ENCODE results near the gene FLACC1.

The FLACC1 gene

DNA sequence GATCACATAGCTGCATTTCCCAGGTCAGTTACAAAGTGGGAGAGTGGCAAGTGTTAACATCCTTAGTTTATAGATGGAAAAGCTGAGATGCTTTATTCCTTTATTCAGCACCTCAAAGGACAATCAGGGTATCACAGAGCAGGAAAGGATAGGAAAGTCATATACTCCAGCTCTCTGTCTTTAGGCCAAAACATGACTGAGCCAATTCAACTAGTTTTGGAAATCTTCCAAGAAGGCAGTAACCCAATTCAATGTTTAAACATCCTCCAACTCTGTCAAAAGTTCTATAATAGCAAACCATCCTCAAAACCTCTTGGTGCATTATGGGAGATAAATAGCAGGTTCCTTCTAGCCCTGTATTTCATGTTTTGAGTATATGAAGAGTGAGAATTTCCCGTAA, 71.6 kb downstream of the FLACC1 start:
- Histone ChIP-seq H3K27ac (ENCODE audit: low read depth in 2 of 2, low read length in 2 of 2) (no peak overlapping the region), H3K4me3 (ENCODE audit: low read length in 2 of 2) (no peak overlapping the region), H3K27me3 (ENCODE audit: control insufficient read depth in 2 of 2, insufficient read depth in 2 of 2, low read length in 2 of 2) (no peaks in the 10 kb centered on the region), H3K9me3 (ENCODE audit: control insufficient read depth in 2 of 2, low read length in 2 of 2) (peaks cover 0 to 3% of the 10 kb centered on the region in 2 donors), H3K4me1 (ENCODE audit: control insufficient read depth in 2 of 2, insufficient read depth in 2 of 2, low read length in 2 of 2) (no peaks in the 10 kb centered on the region), H3K9ac (ENCODE audit: low read depth in 1 of 2, low read length in 2 of 2) (no peak overlapping the region), H3K36me3 (ENCODE audit: control insufficient read depth in 2 of 2, insufficient read depth in 2 of 2, low read length in 2 of 2) (peaks cover 41 to 47% of the 10 kb centered on the region in 2 donors)

- no peaks in the 10 kb centered on the region for H3K27me3 ChIP-seq (ENCODE audit: control insufficient read depth in 2 of 2, insufficient read depth in 2 of 2, low read length in 2 of 2)
- no peak overlapping the region for H3K9ac ChIP-seq (ENCODE audit: low read depth in 1 of 2, low read length in 2 of 2)
- peaks cover 31 to 40% of the 10 kb centered on the region in 2 donors for H3K36me3 ChIP-seq (ENCODE audit: control insufficient read depth in 2 of 2, insufficient read depth in 2 of 2, low read length in 2 of 2)
- H3K9me3 ChIP-seq (ENCODE audit: control insufficient read depth in 2 of 2, low read length in 2 of 2) = no peaks in the 10 kb centered on the region
- H3K4me1 ChIP-seq (ENCODE audit: control insufficient read depth in 2 of 2, insufficient read depth in 2 of 2, low read length in 2 of 2) = no peaks in the 10 kb centered on the region
- no peak overlapping the region for H3K4me3 ChIP-seq (ENCODE audit: low read length in 2 of 2)
- H3K27ac ChIP-seq (ENCODE audit: low read depth in 2 of 2, low read length in 2 of 2) = no peak overlapping the region
These were observed 76.7 kb downstream of the FLACC1 start for GRCh38 chr2:201280191-201281040.

DNA sequence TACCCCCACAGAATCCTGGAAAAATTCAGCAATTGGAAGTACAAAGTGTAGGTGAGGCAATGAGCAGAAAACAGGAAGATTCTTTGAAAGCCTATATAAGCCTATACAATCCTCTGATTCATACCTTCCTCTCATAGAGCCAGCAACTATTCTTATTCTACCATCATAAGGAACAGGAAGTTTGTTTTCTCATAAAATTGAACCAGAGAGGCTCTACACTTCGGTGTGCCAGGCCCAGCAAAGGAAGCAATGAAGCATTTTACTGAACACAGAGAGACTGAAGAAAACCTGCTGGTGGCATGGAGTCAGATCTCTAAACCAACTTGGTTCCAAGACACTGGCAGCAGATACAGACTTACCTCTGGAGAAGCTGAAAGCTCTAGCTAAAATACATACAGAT, 78.1 kb downstream of the FLACC1 start:
- Histone ChIP-seq H3K36me3 (ENCODE audit: control insufficient read depth in 2 of 2, insufficient read depth in 2 of 2, low read length in 2 of 2) (peaks cover 33 to 42% of the 10 kb centered on the region in 2 donors), H3K4me3 (ENCODE audit: low read length in 2 of 2) (no peak overlapping the region), H3K27ac (ENCODE audit: low read depth in 2 of 2, low read length in 2 of 2) (no peak overlapping the region), H3K9me3 (ENCODE audit: control insufficient read depth in 2 of 2, low read length in 2 of 2) (no peaks in the 10 kb centered on the region), H3K27me3 (ENCODE audit: control insufficient read depth in 2 of 2, insufficient read depth in 2 of 2, low read length in 2 of 2) (no peaks in the 10 kb centered on the region), H3K9ac (ENCODE audit: low read depth in 1 of 2, low read length in 2 of 2) (no peak overlapping the region), H3K4me1 (ENCODE audit: control insufficient read depth in 2 of 2, insufficient read depth in 2 of 2, low read length in 2 of 2) (no peaks in the 10 kb centered on the region)

DNA sequence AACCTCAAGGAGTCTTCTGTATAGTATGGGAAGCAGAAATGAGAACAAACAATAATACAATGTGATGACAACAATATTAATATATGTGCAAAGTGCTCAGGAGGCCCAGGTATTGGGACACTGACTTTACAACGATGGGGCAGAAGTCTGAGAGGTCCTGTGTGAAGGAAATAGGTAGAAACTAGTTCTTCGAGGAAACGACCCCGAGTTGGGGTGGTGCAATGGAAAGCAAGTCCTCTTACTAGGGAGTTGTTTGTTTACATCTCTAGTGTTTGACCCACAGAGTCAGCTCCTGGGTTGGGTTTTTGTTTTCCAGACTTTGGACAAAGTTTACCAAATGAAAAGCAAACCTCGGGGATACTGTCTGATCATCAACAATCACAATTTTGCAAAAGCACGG, 80.6 kb downstream of the FLACC1 start:
- H3K4me3 ChIP-seq (ENCODE audit: low read length in 2 of 2) = no peak overlapping the region
- H3K9ac ChIP-seq (ENCODE audit: low read depth in 1 of 2, low read length in 2 of 2) = no peak overlapping the region
- H3K9me3 ChIP-seq (ENCODE audit: control insufficient read depth in 2 of 2, low read length in 2 of 2) = no peaks in the 10 kb centered on the region
- no peak overlapping the region for H3K27ac ChIP-seq (ENCODE audit: low read depth in 2 of 2, low read length in 2 of 2)
- no peaks in the 10 kb centered on the region for H3K4me1 ChIP-seq (ENCODE audit: control insufficient read depth in 2 of 2, insufficient read depth in 2 of 2, low read length in 2 of 2)
- no peaks in the 10 kb centered on the region for H3K27me3 ChIP-seq (ENCODE audit: control insufficient read depth in 2 of 2, insufficient read depth in 2 of 2, low read length in 2 of 2)
- H3K36me3 ChIP-seq (ENCODE audit: control insufficient read depth in 2 of 2, insufficient read depth in 2 of 2, low read length in 2 of 2) = peaks cover 50 to 55% of the 10 kb centered on the region in 2 donors

DNA sequence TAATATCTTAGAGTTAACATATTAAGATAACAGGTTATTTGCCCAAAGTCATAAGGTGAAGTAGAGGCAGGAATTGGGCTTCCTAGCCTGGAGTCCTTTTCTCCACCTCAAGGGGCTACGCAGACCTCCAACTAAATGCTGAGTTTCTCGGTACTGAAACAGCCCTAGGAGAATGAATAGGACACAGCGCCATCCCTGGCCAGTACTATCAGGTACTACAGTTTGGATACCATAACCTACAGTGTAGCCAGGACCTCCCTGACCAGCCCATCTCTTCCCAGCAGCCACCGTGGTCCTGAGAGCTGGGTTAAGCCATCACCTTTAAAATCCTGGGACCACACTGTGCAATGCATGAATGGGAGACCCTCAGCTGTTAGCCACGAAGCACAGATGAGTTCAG, 81.2 kb downstream of the FLACC1 start:
- no peak overlapping the region for H3K4me3 ChIP-seq (ENCODE audit: low read length in 2 of 2)
- H3K9me3 ChIP-seq (ENCODE audit: control insufficient read depth in 2 of 2, low read length in 2 of 2) = no peaks in the 10 kb centered on the region
- no peaks in the 10 kb centered on the region for H3K4me1 ChIP-seq (ENCODE audit: control insufficient read depth in 2 of 2, insufficient read depth in 2 of 2, low read length in 2 of 2)
- no peak overlapping the region for H3K9ac ChIP-seq (ENCODE audit: low read depth in 1 of 2, low read length in 2 of 2)
- H3K27me3 ChIP-seq (ENCODE audit: control insufficient read depth in 2 of 2, insufficient read depth in 2 of 2, low read length in 2 of 2) = no peaks in the 10 kb centered on the region
- H3K36me3 ChIP-seq (ENCODE audit: control insufficient read depth in 2 of 2, insufficient read depth in 2 of 2, low read length in 2 of 2) = peaks cover 53 to 58% of the 10 kb centered on the region in 2 donors
- no peak overlapping the region for H3K27ac ChIP-seq (ENCODE audit: low read depth in 2 of 2, low read length in 2 of 2)

DNA sequence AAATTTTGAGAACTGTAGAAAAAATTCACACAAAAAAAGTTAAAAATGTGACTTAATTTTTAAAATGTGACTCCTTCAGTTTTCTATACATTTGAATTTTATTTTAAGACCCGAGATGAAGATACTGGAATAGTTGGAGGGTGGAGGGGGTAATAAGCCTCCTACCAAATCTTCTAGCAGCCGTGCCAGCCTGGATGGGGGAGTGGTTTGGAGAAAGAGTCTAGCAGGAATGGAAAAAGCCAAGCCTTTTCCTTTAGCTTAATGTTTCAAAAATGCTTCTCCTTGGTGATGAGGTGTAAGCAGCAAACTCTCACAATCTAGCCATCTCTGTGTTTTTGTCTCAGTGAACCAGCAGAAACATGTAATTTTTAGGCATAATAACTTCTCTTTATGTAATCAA, 82.1 kb downstream of the FLACC1 start:
- H3K36me3 ChIP-seq (ENCODE audit: control insufficient read depth in 2 of 2, insufficient read depth in 2 of 2, low read length in 2 of 2) = peaks cover 56 to 60% of the 10 kb centered on the region in 2 donors

DNA sequence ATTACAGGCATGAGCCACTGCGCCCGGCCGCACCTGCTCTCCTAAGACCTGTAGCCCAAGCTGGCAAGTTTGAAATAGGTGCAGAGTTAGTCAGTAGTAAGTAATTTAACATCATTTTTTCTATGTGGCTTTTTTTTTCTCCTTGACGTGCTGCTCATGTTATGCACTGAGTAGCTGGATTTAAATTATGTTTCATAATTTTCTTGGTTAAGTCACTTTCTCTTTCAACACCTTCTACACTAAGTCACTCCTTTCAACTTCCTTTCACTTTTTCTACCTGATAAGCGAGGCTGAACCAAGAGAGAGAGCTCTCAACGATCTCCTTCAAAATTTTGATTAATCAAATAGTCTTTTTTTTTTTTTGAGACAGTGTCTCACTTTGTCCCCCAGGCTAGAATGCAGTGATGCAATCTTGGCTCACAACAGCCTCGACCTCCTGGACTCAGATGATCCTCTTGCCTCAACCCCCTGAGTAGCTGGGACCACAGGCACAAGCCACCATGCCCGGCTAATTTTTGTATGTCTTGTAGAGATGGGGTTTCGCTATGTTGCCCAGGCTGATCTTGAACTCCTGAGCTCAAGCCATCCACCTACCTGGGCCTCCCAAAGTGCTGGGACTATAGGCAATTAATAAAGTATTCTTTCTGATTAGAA, 83.7 kb downstream of the FLACC1 start:
- Histone ChIP-seq H3K36me3 (ENCODE audit: control insufficient read depth in 2 of 2, insufficient read depth in 2 of 2, low read length in 2 of 2) (peaks cover 54 to 56% of the 10 kb centered on the region in 2 donors), H3K9ac (ENCODE audit: low read depth in 1 of 2, low read length in 2 of 2) (no peak overlapping the region), H3K4me3 (ENCODE audit: low read length in 2 of 2) (no peak overlapping the region), H3K27ac (ENCODE audit: low read depth in 2 of 2, low read length in 2 of 2) (no peak overlapping the region), H3K4me1 (ENCODE audit: control insufficient read depth in 2 of 2, insufficient read depth in 2 of 2, low read length in 2 of 2) (no peaks in the 10 kb centered on the region), H3K9me3 (ENCODE audit: control insufficient read depth in 2 of 2, low read length in 2 of 2) (no peaks in the 10 kb centered on the region), H3K27me3 (ENCODE audit: control insufficient read depth in 2 of 2, insufficient read depth in 2 of 2, low read length in 2 of 2) (no peaks in the 10 kb centered on the region)

More for the DNA sequence above, 82.1 kb downstream of the FLACC1 start:
- no peak overlapping the region for H3K9ac ChIP-seq (ENCODE audit: low read depth in 1 of 2, low read length in 2 of 2)
- H3K27ac ChIP-seq (ENCODE audit: low read depth in 2 of 2, low read length in 2 of 2) = no peak overlapping the region
- no peaks in the 10 kb centered on the region for H3K27me3 ChIP-seq (ENCODE audit: control insufficient read depth in 2 of 2, insufficient read depth in 2 of 2, low read length in 2 of 2)
- H3K4me1 ChIP-seq (ENCODE audit: control insufficient read depth in 2 of 2, insufficient read depth in 2 of 2, low read length in 2 of 2) = no peaks in the 10 kb centered on the region
- H3K9me3 ChIP-seq (ENCODE audit: control insufficient read depth in 2 of 2, low read length in 2 of 2) = no peaks in the 10 kb centered on the region
- H3K4me3 ChIP-seq (ENCODE audit: low read length in 2 of 2) = no peak overlapping the region

DNA sequence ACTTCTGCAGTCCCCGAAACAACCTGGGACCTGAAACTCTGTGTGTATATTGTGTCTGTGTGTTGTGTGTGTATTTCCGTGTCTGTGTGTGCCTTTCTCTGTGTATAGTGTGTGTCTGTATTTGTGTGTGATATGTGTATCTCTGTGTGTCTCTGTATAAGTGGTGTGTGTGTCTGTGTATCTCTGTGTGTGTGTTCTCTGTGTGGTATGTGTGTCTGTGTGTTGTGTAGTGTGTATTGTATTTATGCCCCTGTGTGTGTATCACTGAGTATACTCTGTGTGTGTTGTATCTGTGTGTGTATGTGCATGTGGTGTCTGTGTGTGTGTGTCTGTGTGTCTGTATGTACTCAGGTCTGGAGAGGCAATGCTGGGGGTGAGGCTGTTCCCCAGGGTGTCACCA, 85.2 kb downstream of the FLACC1 start:
- H3K9me3 ChIP-seq (ENCODE audit: control insufficient read depth in 2 of 2, low read length in 2 of 2) = no peaks in the 10 kb centered on the region
- no peak overlapping the region for H3K9ac ChIP-seq (ENCODE audit: low read depth in 1 of 2, low read length in 2 of 2)
- H3K4me3 ChIP-seq (ENCODE audit: low read length in 2 of 2) = no peak overlapping the region
- H3K4me1 ChIP-seq (ENCODE audit: control insufficient read depth in 2 of 2, insufficient read depth in 2 of 2, low read length in 2 of 2) = no peaks in the 10 kb centered on the region
- peaks cover 51 to 63% of the 10 kb centered on the region in 2 donors for H3K36me3 ChIP-seq (ENCODE audit: control insufficient read depth in 2 of 2, insufficient read depth in 2 of 2, low read length in 2 of 2)
- H3K27ac ChIP-seq (ENCODE audit: low read depth in 2 of 2, low read length in 2 of 2) = no peak overlapping the region
- H3K27me3 ChIP-seq (ENCODE audit: control insufficient read depth in 2 of 2, insufficient read depth in 2 of 2, low read length in 2 of 2) = no peaks in the 10 kb centered on the region

DNA sequence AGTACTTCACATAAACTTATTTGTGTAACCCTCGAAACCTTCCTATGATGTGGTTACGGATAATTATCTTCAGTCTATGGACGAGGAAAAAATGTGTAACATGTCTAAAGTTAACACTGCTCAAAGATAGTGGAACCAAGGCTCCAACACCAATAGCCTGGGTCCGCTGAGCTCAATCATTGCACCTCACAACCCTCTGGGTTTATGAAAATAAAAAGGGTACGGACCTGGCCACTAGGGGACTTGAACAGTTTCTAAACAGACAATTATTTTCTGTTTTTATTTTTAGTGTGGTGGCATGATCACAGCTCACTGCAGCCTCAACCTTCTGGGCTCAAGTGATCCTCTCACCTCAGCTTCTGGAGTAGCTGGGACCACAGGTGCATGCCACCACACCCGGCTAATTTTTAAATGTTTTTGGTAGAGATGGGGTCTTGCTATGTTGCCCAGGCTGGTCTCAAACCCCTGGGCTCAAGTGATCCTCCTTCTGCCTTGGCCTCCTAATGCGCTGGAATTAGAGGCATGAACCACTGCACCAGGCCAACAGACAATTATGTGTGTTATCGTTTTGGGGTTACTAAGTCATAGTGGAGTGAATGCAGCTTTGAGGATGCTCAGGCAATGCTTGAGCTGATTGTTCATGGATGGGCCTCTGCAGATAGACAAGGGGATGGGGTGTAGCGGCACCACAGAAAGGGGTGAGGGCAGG, 86.7 kb downstream of the FLACC1 start:
- Histone ChIP-seq H3K27me3 (ENCODE audit: control insufficient read depth in 2 of 2, insufficient read depth in 2 of 2, low read length in 2 of 2) (no peaks in the 10 kb centered on the region), H3K9ac (ENCODE audit: low read depth in 1 of 2, low read length in 2 of 2) (no peak overlapping the region), H3K36me3 (ENCODE audit: control insufficient read depth in 2 of 2, insufficient read depth in 2 of 2, low read length in 2 of 2) (peaks cover 41 to 58% of the 10 kb centered on the region in 2 donors), H3K4me3 (ENCODE audit: low read length in 2 of 2) (no peak overlapping the region), H3K27ac (ENCODE audit: low read depth in 2 of 2, low read length in 2 of 2) (no peak overlapping the region), H3K4me1 (ENCODE audit: control insufficient read depth in 2 of 2, insufficient read depth in 2 of 2, low read length in 2 of 2) (peaks cover 0 to 1% of the 10 kb centered on the region in 2 donors), H3K9me3 (ENCODE audit: control insufficient read depth in 2 of 2, low read length in 2 of 2) (no peaks in the 10 kb centered on the region)

DNA sequence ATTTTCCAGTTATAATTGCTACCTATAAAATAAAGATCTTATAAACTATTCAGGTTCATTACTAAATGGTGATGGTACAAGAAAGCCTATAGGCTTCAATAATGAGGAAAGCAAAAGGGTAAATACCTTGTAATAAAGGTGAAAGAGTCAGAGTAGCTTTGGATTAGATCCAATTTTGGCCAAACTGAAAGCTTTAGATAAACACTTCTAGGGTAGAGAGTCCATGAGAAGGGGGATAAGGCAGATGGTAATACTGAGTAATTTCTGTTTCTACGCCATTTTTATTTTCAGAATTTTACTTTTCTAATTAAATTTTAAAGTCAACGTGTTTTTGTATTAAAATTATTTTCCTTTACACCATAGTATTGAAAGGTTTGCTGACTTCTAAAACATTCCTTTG, 87.4 kb downstream of the FLACC1 start:
- H3K9me3 ChIP-seq (ENCODE audit: control insufficient read depth in 2 of 2, low read length in 2 of 2) = no peaks in the 10 kb centered on the region
- no peaks in the 10 kb centered on the region for H3K27me3 ChIP-seq (ENCODE audit: control insufficient read depth in 2 of 2, insufficient read depth in 2 of 2, low read length in 2 of 2)
- no peak overlapping the region for H3K9ac ChIP-seq (ENCODE audit: low read depth in 1 of 2, low read length in 2 of 2)
- peaks cover 36 to 54% of the 10 kb centered on the region in 2 donors for H3K36me3 ChIP-seq (ENCODE audit: control insufficient read depth in 2 of 2, insufficient read depth in 2 of 2, low read length in 2 of 2)
- no peak overlapping the region for H3K27ac ChIP-seq (ENCODE audit: low read depth in 2 of 2, low read length in 2 of 2)
- peaks cover 0 to 3% of the 10 kb centered on the region in 2 donors for H3K4me1 ChIP-seq (ENCODE audit: control insufficient read depth in 2 of 2, insufficient read depth in 2 of 2, low read length in 2 of 2)
- no peak overlapping the region for H3K4me3 ChIP-seq (ENCODE audit: low read length in 2 of 2)
